ENCODE data around the gene SPRR2B. TPM values are rescaled to one million over a fixed set of nuclear protein-coding genes. Genes with fewer than 3 reads are reported as not detected.

SPRR2B gene
- total and polyA plus RNA-seq, 2 donors (not counting 1 experiment from before 2014, with no cell fraction given), result not detected

DNA sequence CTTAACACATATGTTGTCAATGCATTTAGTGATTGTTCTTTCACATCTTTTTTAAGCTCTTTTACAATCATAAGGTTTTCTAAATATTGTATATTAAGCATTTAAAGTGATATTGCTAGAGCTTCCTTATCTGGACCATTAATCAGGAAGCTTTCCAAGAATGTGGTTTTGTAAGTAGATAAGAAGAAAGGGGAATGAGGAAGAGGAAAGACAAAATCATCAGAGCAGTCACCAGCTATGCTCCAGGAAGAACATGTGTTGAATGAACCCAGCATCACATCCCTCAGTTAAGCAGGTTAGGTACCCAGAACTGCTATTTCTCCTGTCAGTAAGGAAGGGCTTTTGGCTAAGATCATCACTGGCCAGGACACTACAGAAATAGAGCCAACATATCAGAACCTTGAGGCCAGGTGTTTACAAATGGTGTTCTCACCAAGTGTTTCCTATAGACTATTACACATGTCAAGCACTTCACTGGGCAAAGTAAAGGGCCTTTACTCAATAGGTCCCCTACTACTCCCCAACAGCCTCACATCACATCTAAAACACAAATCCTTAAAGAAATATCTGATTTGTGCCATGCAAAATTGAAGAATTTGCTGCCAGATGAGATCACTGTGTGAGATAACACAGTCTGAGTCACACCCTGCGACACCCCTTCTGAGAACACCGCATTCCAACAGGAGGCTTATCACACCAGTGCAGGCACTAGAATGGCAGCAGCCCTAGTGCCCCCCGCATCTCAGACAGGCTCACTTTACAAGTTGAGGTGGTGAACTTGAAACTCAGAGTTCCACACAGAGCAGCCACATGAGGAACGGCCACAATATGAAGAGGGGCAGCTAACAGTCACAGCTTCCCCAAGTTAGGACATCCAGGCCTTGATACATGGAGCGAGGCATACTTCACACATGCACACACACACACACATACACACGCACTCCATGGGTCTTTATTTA lies 12.3 kb downstream of the SPRR2B start:
- Mint-ChIP-seq H3K4me1 (no peaks in the 10 kb centered on the region), H3K4me3 (no peak overlapping the region), H3K9me3 (ENCODE audit: insufficient read depth) (no peaks in the 10 kb centered on the region), H3K27ac (no peak overlapping the region), H3K27me3 (peaks cover 39% of the 10 kb centered on the region)
- ChIA-PET CTCF (no interaction called here), POLR2A (no interaction called here)
- no peak overlapping the region for H3K4me2 ChIP-seq (replicated peaks; ENCODE audit: low read depth, low read length, poor library complexity, severe bottlenecking)
- H3K9ac ChIP-seq (ENCODE audit: low read length), result no peak overlapping the region
- H3K27ac ChIP-seq (ENCODE audit: low read length in 2 of 2), result no peak overlapping the region
- H2AFZ ChIP-seq (ENCODE audit: insufficient read depth, low read depth, low read length, poor library complexity, severe bottlenecking), result no peak overlapping the region
- H3K9me3 ChIP-seq (ENCODE audit: control extremely low read depth in 1 of 3, control insufficient read depth in 2 of 3, insufficient read depth in 1 of 3, low read length in 2 of 3), result peaks cover 0 to 1% (median 0%) of the 10 kb centered on the region in 3 donors
- no peak overlapping the region for H3K4me3 ChIP-seq (ENCODE audit: control extremely low read depth in 1 of 5, extremely low read depth in 1 of 5, insufficient read depth in 1 of 5, low read depth in 2 of 5, low read length in 4 of 5)
- TF ChIP-seq, protein P1, sequence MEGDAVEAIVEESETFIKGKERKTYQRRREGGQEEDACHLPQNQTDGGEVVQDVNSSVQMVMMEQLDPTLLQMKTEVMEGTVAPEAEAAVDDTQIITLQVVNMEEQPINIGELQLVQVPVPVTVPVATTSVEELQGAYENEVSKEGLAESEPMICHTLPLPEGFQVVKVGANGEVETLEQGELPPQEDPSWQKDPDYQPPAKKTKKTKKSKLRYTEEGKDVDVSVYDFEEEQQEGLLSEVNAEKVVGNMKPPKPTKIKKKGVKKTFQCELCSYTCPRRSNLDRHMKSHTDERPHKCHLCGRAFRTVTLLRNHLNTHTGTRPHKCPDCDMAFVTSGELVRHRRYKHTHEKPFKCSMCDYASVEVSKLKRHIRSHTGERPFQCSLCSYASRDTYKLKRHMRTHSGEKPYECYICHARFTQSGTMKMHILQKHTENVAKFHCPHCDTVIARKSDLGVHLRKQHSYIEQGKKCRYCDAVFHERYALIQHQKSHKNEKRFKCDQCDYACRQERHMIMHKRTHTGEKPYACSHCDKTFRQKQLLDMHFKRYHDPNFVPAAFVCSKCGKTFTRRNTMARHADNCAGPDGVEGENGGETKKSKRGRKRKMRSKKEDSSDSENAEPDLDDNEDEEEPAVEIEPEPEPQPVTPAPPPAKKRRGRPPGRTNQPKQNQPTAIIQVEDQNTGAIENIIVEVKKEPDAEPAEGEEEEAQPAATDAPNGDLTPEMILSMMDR (IDR thresholded peaks at IDR 0.05), result no peak
- 45% methylated on average over 5 of the region's 6 CpGs for WGBS (ENCODE audit: insufficient coverage)
- H4K20me1 ChIP-seq (ENCODE audit: control insufficient read depth, insufficient read depth, low read length, poor library complexity, severe bottlenecking), result no peaks in the 10 kb centered on the region
- no peaks in the 10 kb centered on the region for H3K4me1 ChIP-seq (ENCODE audit: control insufficient read depth in 2 of 2, insufficient read depth in 2 of 2, low read length in 2 of 2)
- no peaks in the 10 kb centered on the region for H3K79me2 ChIP-seq (ENCODE audit: control insufficient read depth, insufficient read depth, low read length)
- H3K36me3 ChIP-seq (replicated peaks in 1 of 2; ENCODE audit: control extremely low read depth in 1 of 2, control insufficient read depth in 1 of 2, extremely low read depth in 1 of 2, insufficient read depth in 2 of 2, low read length in 1 of 2), result no peaks in the 10 kb centered on the region
- H3K27me3 ChIP-seq (replicated peaks in 1 of 4; ENCODE audit: control extremely low read depth in 1 of 4, control insufficient read depth in 3 of 4, insufficient read depth in 4 of 4, low read length in 3 of 4), result peaks cover 0 to 11% (median 3%) of the 10 kb centered on the region in 4 experiments
- intact Hi-C loops (cut with micrococcal nuclease), result no loop called here
- ATAC-seq (ENCODE audit: low read depth), result no peak
- no peak for DNase-seq

DNA sequence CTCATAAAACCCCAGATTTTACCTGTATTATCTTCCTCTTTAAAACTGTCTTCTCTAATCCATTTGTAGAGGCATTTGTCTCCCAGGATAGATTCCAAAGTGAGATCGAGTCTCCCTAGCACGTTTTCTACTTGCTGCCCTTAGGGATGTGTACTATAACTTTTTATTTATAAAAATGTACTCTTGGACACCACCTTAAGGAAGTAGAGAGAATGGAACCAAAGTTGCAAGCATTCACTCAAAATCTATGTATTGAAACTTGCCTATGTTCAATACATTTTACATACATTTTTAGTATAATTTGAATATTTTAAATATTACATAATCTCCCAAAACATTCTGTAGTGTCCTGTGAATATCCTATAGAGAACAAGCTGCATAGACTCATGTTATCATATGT lies 13.3 kb downstream of the SPRR2B start:
- H3K79me2 ChIP-seq (ENCODE audit: control insufficient read depth, insufficient read depth, low read length), result no peaks in the 10 kb centered on the region
- H3K9ac ChIP-seq (ENCODE audit: low read length), result no peak overlapping the region
- no peak overlapping the region for H3K27ac ChIP-seq (ENCODE audit: low read length in 2 of 2)
- ATAC-seq (ENCODE audit: low read depth), result no peak
- no peak overlapping the region for H3K4me2 ChIP-seq (replicated peaks; ENCODE audit: low read depth, low read length, poor library complexity, severe bottlenecking)
- ChIA-PET CTCF (no interaction called here), POLR2A (no interaction called here)
- no peak for TF ChIP-seq EZH2 (IDR thresholded peaks at IDR 0.05; ENCODE audit: borderline replicate concordance, insufficient read depth, low read depth, low read length, poor library complexity, severe bottlenecking)
- DNase-seq, result no peak
- intact Hi-C loops (cut with micrococcal nuclease), result no loop called here
- H3K4me1 ChIP-seq (ENCODE audit: control insufficient read depth in 2 of 2, insufficient read depth in 2 of 2, low read length in 2 of 2), result no peaks in the 10 kb centered on the region
- H3K27me3 Mint-ChIP-seq, result peaks cover 42% of the 10 kb centered on the region
- H3K27ac Mint-ChIP-seq, result no peak overlapping the region
- H3K9me3 Mint-ChIP-seq (ENCODE audit: insufficient read depth), result no peaks in the 10 kb centered on the region
- WGBS (ENCODE audit: insufficient coverage), result no CpG with 5 or more reads among the region's 2 CpGs
- H3K27me3 ChIP-seq (replicated peaks in 1 of 4; ENCODE audit: control extremely low read depth in 1 of 4, control insufficient read depth in 3 of 4, insufficient read depth in 4 of 4, low read length in 3 of 4), result peaks cover 0 to 11% (median 3%) of the 10 kb centered on the region in 4 experiments
- H3K36me3 ChIP-seq (replicated peaks in 1 of 2; ENCODE audit: control extremely low read depth in 1 of 2, control insufficient read depth in 1 of 2, extremely low read depth in 1 of 2, insufficient read depth in 2 of 2, low read length in 1 of 2), result no peaks in the 10 kb centered on the region
- no peaks in the 10 kb centered on the region for H3K4me1 Mint-ChIP-seq
- H2AFZ ChIP-seq (ENCODE audit: insufficient read depth, low read depth, low read length, poor library complexity, severe bottlenecking), result no peak overlapping the region
- no peak overlapping the region for H3K4me3 Mint-ChIP-seq
- H3K4me3 ChIP-seq (ENCODE audit: control extremely low read depth in 1 of 5, extremely low read depth in 1 of 5, insufficient read depth in 1 of 5, low read depth in 2 of 5, low read length in 4 of 5), result no peak overlapping the region
- peaks cover 0 to 1% (median under 1%) of the 10 kb centered on the region in 3 donors for H3K9me3 ChIP-seq (ENCODE audit: control extremely low read depth in 1 of 3, control insufficient read depth in 2 of 3, insufficient read depth in 1 of 3, low read length in 2 of 3)
- H4K20me1 ChIP-seq (ENCODE audit: control insufficient read depth, insufficient read depth, low read length, poor library complexity, severe bottlenecking), result no peaks in the 10 kb centered on the region

All from B cell (primary cell).